Left ventricle myocardium inferior (tissue), 1 donor: ENCODE results near the gene DCTN1. TPM values are rescaled to one million over a fixed set of nuclear protein-coding genes. Genes with fewer than 3 reads are reported as not detected.

Experiments used
- DNase-seq: peaks from one replicate; pipeline ENCODE4 v3.0.0-alpha.2; 2020
- H3K27ac ChIP-seq: fragments of 200-600 bp; replicated peaks from 2 replicates; pipeline ENCODE4 v1.8.0; 2021
- H3K27me3 ChIP-seq: fragments of 200-600 bp; 2 replicates; pipeline ENCODE4 v1.8.0; 2021; ENCODE audit warnings: low read depth
- H3K36me3 ChIP-seq: fragments of 200-600 bp; 2 replicates; pipeline ENCODE4 v1.8.0; 2021
- H3K4me1 ChIP-seq: fragments of 200-600 bp; 2 replicates; pipeline ENCODE4 v1.8.0; 2021
- H3K4me3 ChIP-seq: fragments of 200-600 bp; 2 replicates; pipeline ENCODE4 v1.8.0; 2021; ENCODE audit warnings: mild to moderate bottlenecking, moderate library complexity
- H3K9me3 ChIP-seq: fragments of 200-600 bp; replicated peaks from 2 replicates; pipeline ENCODE4 v1.8.0; 2021
- intact Hi-C: fragments of 100-400 bp; cut with micrococcal nuclease; formaldehyde crosslinking; loops from one replicate; pipeline ENCODE4 v1.11.0; 2022
- total RNA-seq: library from RNA; stranded (reverse); fragmentation: NEBNext Ultra II Directional; extraction: Animal tissue kit (Norgen Biotek cat#: 25700); gene quantifications from one replicate; pipeline ENCODE4 v1.2.1, GENCODE V29; 2021
- TF ChIP-seq, protein P1 (sequence below): fragments of 200-600 bp; IDR thresholded peaks from 2 replicates; pipeline ENCODE4 v1.8.0; 2021; ENCODE audit warnings: antibody characterized with exemption, mild to moderate bottlenecking, borderline replicate concordance
- donor health status: DM: no; HTN: yes; CAD: no; lungs with severe emphysema.

The DCTN1 gene
- total RNA-seq, 1 donor from 2014 or later: 201 TPM

DNA sequence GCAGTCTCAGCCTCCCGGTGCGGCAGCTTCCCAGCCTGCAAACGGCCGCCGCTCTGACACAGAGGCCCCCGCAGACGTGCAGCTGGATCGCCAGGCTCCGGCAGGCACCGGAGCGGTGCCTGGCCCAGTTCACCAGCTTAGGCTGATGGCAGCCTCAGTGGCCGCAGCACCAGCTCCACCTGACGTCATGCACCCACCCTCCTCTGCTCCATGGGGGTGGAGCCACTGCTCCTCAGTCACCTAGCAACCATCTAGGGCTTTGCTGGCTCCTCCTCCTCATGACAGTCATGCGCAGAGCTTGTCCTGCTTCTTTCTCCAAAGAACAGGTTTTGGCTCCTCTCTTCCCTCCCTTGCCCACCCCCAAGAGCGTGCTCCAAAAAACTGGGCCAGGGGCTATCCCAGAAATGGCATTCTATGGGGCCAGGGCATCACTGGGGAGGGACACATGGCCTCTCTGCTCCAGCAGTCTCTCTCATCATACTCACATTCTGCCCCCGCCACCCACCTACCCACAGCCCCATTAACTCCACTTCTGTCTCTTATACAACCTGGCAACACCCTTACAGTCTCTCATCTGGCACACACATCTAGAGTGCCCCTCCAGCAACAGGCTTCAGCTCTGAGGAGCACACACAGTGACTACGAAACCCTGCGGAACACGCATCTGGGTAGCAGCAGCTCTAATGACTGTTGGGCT is 5.5 kb downstream of the DCTN1 start:
- Histone ChIP-seq H3K9me3 (no peaks in the 10 kb centered on the region), H3K4me3 (peak overlapping the region; percentile 65), H3K4me1 (peaks cover 63% of the 10 kb centered on the region), H3K27me3 (no peaks in the 10 kb centered on the region), H3K36me3 (peaks cover 54% of the 10 kb centered on the region), H3K27ac (peak overlapping the region; percentile 63)
- intact Hi-C loops: no loop called here
- TF ChIP-seq, protein P1, sequence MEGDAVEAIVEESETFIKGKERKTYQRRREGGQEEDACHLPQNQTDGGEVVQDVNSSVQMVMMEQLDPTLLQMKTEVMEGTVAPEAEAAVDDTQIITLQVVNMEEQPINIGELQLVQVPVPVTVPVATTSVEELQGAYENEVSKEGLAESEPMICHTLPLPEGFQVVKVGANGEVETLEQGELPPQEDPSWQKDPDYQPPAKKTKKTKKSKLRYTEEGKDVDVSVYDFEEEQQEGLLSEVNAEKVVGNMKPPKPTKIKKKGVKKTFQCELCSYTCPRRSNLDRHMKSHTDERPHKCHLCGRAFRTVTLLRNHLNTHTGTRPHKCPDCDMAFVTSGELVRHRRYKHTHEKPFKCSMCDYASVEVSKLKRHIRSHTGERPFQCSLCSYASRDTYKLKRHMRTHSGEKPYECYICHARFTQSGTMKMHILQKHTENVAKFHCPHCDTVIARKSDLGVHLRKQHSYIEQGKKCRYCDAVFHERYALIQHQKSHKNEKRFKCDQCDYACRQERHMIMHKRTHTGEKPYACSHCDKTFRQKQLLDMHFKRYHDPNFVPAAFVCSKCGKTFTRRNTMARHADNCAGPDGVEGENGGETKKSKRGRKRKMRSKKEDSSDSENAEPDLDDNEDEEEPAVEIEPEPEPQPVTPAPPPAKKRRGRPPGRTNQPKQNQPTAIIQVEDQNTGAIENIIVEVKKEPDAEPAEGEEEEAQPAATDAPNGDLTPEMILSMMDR: no peak
- DNase-seq: peak; percentile 78

DNA sequence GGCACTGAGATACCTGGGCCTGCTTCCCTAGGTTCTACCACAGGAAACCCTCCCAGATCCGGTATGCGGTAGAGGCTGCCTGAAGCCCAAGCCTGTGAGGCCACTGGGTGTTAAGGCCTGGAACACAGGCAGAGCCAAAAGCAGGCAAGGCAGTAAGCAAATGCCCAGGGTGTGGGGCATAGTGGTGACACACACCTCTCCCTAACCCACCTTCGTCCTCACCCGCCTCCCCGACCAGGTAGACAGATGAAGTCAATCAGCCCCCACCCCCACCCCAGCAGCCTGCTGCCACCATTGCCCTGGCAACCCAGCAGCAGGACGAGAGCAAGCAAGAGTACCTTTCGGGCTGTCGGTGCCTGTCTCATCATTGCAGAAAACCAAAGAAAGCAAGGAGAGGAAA is 6.1 kb downstream of the DCTN1 start:
- no peak for DNase-seq
- peaks cover 61% of the 10 kb centered on the region for H3K36me3 ChIP-seq
- H3K4me3 ChIP-seq: peak overlapping the region; percentile 65
- peaks cover 56% of the 10 kb centered on the region for H3K4me1 ChIP-seq
- no peaks in the 10 kb centered on the region for H3K27me3 ChIP-seq
- intact Hi-C loops: no loop called here
- H3K27ac ChIP-seq: peak overlapping the region; percentile 63
- H3K9me3 ChIP-seq: no peaks in the 10 kb centered on the region
- TF ChIP-seq, protein P1: no peak

DNA sequence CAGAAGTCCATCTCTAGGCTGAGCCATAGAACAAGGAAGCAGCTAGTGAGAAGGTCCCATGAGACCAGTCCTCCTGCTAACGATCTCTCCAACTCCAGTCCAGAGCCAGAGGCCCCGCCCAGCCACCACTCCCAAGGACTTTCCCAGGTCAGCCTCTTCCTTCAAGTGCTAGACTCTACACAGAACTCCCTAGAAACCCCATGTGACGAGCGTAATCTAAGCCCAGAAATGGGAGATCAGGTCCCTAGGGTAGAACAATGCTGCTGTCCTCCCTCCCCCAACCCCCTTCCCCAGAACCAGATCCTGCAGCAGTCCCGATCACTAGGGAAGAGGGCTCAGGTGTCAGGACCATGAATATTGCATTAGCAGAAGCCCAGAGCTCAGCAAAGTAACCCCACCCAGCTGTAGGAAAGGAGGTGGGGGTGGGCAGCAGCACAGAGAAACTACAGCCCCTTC is 6.9 kb downstream of the DCTN1 start:
- Histone ChIP-seq H3K27ac (peak overlapping the region; percentile 63), H3K36me3 (peaks cover 68% of the 10 kb centered on the region)
- intact Hi-C loops: no loop called here

DNA sequence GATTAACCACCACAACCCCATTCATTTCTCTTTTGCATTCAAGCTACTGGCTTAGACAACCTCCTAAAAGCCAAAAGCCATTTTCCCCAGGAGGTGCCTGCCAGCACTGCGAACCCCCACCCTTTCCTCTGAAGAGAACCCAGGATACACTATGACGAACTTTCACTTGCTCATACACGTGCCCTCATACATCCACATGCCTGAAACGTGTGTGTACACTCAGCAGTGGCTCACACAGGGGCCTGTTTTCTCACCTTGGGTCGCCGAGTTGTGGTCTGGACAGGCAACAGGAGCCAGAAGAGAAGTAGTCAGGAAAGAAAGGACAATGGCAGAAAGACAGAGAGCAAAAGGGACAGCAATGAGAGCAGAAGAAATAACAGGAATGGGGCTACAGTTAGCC is 7.4 kb downstream of the DCTN1 start:
- H3K4me3 ChIP-seq: peak overlapping the region; percentile 35
- peaks cover 69% of the 10 kb centered on the region for H3K36me3 ChIP-seq
- peaks cover 47% of the 10 kb centered on the region for H3K4me1 ChIP-seq
- DNase-seq: no peak
- TF ChIP-seq, protein P1: no peak
- no peaks in the 10 kb centered on the region for H3K9me3 ChIP-seq
- no peaks in the 10 kb centered on the region for H3K27me3 ChIP-seq
- intact Hi-C loops: no loop called here
- peak overlapping the region; percentile 63 for H3K27ac ChIP-seq

More for the DNA sequence above, 6.9 kb downstream of the DCTN1 start:
- TF ChIP-seq, protein P1: no peak
- Histone ChIP-seq H3K4me1 (peaks cover 50% of the 10 kb centered on the region), H3K27me3 (no peaks in the 10 kb centered on the region), H3K4me3 (peak overlapping the region; percentile 65), H3K9me3 (no peaks in the 10 kb centered on the region)
- peak; percentile 70 for DNase-seq

DNA sequence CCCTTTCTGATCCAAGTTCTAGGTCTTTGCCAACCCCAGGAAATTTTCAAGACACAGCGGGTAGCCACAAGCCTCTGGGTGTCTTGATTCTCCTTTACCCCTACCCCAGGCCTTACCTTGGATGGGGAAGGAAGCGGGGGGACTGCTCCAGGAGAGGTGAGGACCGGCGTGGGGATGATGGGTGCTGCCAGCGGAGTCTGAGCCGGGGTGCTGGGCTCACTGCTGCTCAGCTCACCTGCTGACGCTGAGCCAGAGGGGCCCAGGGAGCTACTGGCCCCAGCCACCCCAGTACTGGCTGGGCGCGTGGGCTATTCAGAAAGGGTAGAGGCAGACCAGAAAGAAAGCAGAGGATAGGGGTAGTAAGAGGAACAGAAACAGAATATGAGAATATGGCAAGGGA is 8.7 kb downstream of the DCTN1 start:
- Histone ChIP-seq H3K4me1 (peaks cover 47% of the 10 kb centered on the region), H3K9me3 (no peaks in the 10 kb centered on the region), H3K4me3 (no peak overlapping the region), H3K27ac (no peak overlapping the region), H3K27me3 (no peaks in the 10 kb centered on the region), H3K36me3 (peaks cover 69% of the 10 kb centered on the region)
- TF ChIP-seq, protein P1: no peak
- intact Hi-C loops: no loop called here
- no peak for DNase-seq
